SH-SY5Y (cell line): ENCODE results near the gene EMC9.

ENCODE experiments used
- GATA2 ChIP-seq: IDR thresholded peaks from 2 replicates; pipeline ENCODE4 v1.6.1; 2011; ENCODE audit warnings: mild to moderate bottlenecking, low read depth, low read length
- GATA3 ChIP-seq: IDR thresholded peaks from 2 replicates; pipeline ENCODE4 v1.6.1; 2011; ENCODE audit warnings: low read depth, mild to moderate bottlenecking, low read length, moderate library complexity

The EMC9 gene

GRCh38 chr14:24181371-24182077 lies 40.1 kb upstream of the EMC9 start:
- TF ChIP-seq GATA3 (no peak), GATA2 (no peak)

GRCh38 chr14:24179961-24180796 lies 38.8 kb upstream of the EMC9 start:
- TF ChIP-seq GATA2: no peak
- TF ChIP-seq GATA3: no peak

- no peak for TF ChIP-seq GATA3
- no peak for TF ChIP-seq GATA2
Measured at GRCh38 chr14:24179294-24179960, 38.0 kb upstream of the EMC9 start.

GRCh38 chr14:24178399-24179178 lies 37.2 kb upstream of the EMC9 start:
- TF ChIP-seq GATA3 (no peak), GATA2 (no peak)

GRCh38 chr14:24177891-24178290 lies 36.5 kb upstream of the EMC9 start:
- TF ChIP-seq GATA2 (no peak), GATA3 (no peak)

- TF ChIP-seq GATA2: no peak
- no peak for TF ChIP-seq GATA3
Measured at GRCh38 chr14:24177041-24177825, 35.8 kb upstream of the EMC9 start.

GRCh38 chr14:24176599-24176998 lies 35.2 kb upstream of the EMC9 start:
- no peak for TF ChIP-seq GATA3
- TF ChIP-seq GATA2: no peak

- TF ChIP-seq GATA2 (peak; percentile 50), GATA3 (no peak)
Measured at GRCh38 chr14:24172871-24173281, 31.5 kb upstream of the EMC9 start.

GRCh38 chr14:24172261-24172860 lies 31.0 kb upstream of the EMC9 start:
- TF ChIP-seq GATA3 (no peak), GATA2 (no peak)

GRCh38 chr14:24171422-24172260 lies 30.2 kb upstream of the EMC9 start, which contains the start of gene REC8:
Gene REC8 (plus strand): TSS chr14:24172080. CDS start chr14:24172553, 473 bp downstream.
- TF ChIP-seq GATA3: no peak
- no peak for TF ChIP-seq GATA2

- no peak for TF ChIP-seq GATA3
- no peak for TF ChIP-seq GATA2
Measured at GRCh38 chr14:24167469-24168114, 26.2 kb upstream of the EMC9 start.

GRCh38 chr14:24165785-24166184 lies 24.4 kb upstream of the EMC9 start:
- TF ChIP-seq GATA3: no peak
- TF ChIP-seq GATA2: no peak
